ENCODE data around the gene TRAPPC14.

The TRAPPC14 gene

GRCh38 chr7:100124301-100125230, 34.0 kb downstream of the TRAPPC14 start:
- peak overlapping the region; percentile 98 for H3K4me3 Mint-ChIP-seq
- H3K27me3 Mint-ChIP-seq: no peaks in the 10 kb centered on the region
- H3K27ac Mint-ChIP-seq: peak overlapping the region; percentile 46
- no peaks in the 10 kb centered on the region for H3K9me3 Mint-ChIP-seq
- peaks cover 2% of the 10 kb centered on the region for H3K36me3 Mint-ChIP-seq
- peaks cover 37% of the 10 kb centered on the region for H3K4me1 Mint-ChIP-seq

GRCh38 chr7:100122568-100122967, 36.0 kb downstream of the TRAPPC14 start:
- Mint-ChIP-seq H3K4me3 (no peak overlapping the region), H3K36me3 (peaks cover 2% of the 10 kb centered on the region), H3K27me3 (no peaks in the 10 kb centered on the region), H3K9me3 (no peaks in the 10 kb centered on the region), H3K27ac (no peak overlapping the region), H3K4me1 (peaks cover 45% of the 10 kb centered on the region)

GRCh38 chr7:100122067-100122466, 36.5 kb downstream of the TRAPPC14 start:
- Mint-ChIP-seq H3K9me3 (no peaks in the 10 kb centered on the region), H3K27ac (no peak overlapping the region), H3K4me1 (peaks cover 45% of the 10 kb centered on the region), H3K36me3 (peaks cover 2% of the 10 kb centered on the region), H3K27me3 (no peaks in the 10 kb centered on the region), H3K4me3 (no peak overlapping the region)

GRCh38 chr7:100120733-100121036, 37.8 kb downstream of the TRAPPC14 start:
- H3K36me3 Mint-ChIP-seq: peaks cover 4% of the 10 kb centered on the region
- no peaks in the 10 kb centered on the region for H3K27me3 Mint-ChIP-seq
- H3K27ac Mint-ChIP-seq: peak overlapping the region; percentile 100
- H3K4me1 Mint-ChIP-seq: peaks cover 47% of the 10 kb centered on the region
- H3K4me3 Mint-ChIP-seq: peak overlapping the region; percentile 94
- no peaks in the 10 kb centered on the region for H3K9me3 Mint-ChIP-seq

- H3K9me3 Mint-ChIP-seq: no peaks in the 10 kb centered on the region
- peak overlapping the region; percentile 94 for H3K4me3 Mint-ChIP-seq
- peak overlapping the region; percentile 100 for H3K27ac Mint-ChIP-seq
- H3K4me1 Mint-ChIP-seq: peaks cover 41% of the 10 kb centered on the region
- H3K36me3 Mint-ChIP-seq: peaks cover 4% of the 10 kb centered on the region
- no peaks in the 10 kb centered on the region for H3K27me3 Mint-ChIP-seq
Measured at GRCh38 chr7:100119970-100120732, 38.4 kb downstream of the TRAPPC14 start.

- H3K4me1 Mint-ChIP-seq: peaks cover 33% of the 10 kb centered on the region
- H3K36me3 Mint-ChIP-seq: peaks cover 4% of the 10 kb centered on the region
- H3K27ac Mint-ChIP-seq: peak within 1 kb of the TSS; percentile 100
- H3K9me3 Mint-ChIP-seq: no peaks in the 10 kb centered on the region
- peak within 1 kb of the TSS; percentile 94 for H3K4me3 Mint-ChIP-seq
- no peaks in the 10 kb centered on the region for H3K27me3 Mint-ChIP-seq
Measured at GRCh38 chr7:100119072-100119969, 39.2 kb downstream of the TRAPPC14 start, which contains the start of the genes CNPY4 and TAF6. Gene CNPY4, plus strand, starts transcription at chr7:100119634. Its CDS starts 111 bp downstream, at chr7:100119745. Gene TAF6, minus strand, starts transcription at chr7:100119358. Its CDS starts 5,149 bp downstream, at chr7:100114209.

GRCh38 chr7:100118388-100119071, 40.0 kb downstream of the TRAPPC14 start:
- Mint-ChIP-seq H3K4me1 (peaks cover 30% of the 10 kb centered on the region), H3K36me3 (peaks cover 4% of the 10 kb centered on the region)

GRCh38 chr7:100115026-100115425, 43.5 kb downstream of the TRAPPC14 start:
- Mint-ChIP-seq H3K27me3 (no peaks in the 10 kb centered on the region), H3K9me3 (no peaks in the 10 kb centered on the region), H3K4me3 (no peak overlapping the region), H3K27ac (no peak overlapping the region), H3K36me3 (peaks cover 7% of the 10 kb centered on the region), H3K4me1 (peaks cover 18% of the 10 kb centered on the region)

More at GRCh38 chr7:100118388-100119071, 40.0 kb downstream of the TRAPPC14 start:
- no peaks in the 10 kb centered on the region for H3K9me3 Mint-ChIP-seq
- H3K27me3 Mint-ChIP-seq: no peaks in the 10 kb centered on the region
- H3K4me3 Mint-ChIP-seq: peak overlapping the region; percentile 94
- H3K27ac Mint-ChIP-seq: peak overlapping the region; percentile 100

- H3K27ac Mint-ChIP-seq: no peak overlapping the region
- H3K4me3 Mint-ChIP-seq: no peak overlapping the region
- H3K9me3 Mint-ChIP-seq: no peaks in the 10 kb centered on the region
- peaks cover 7% of the 10 kb centered on the region for H3K36me3 Mint-ChIP-seq
- H3K4me1 Mint-ChIP-seq: peaks cover 4% of the 10 kb centered on the region
- no peaks in the 10 kb centered on the region for H3K27me3 Mint-ChIP-seq
Measured at GRCh38 chr7:100111914-100112313, 46.6 kb downstream of the TRAPPC14 start.

- Mint-ChIP-seq H3K36me3 (peaks cover 6% of the 10 kb centered on the region), H3K4me1 (peaks cover 4% of the 10 kb centered on the region), H3K4me3 (no peak overlapping the region), H3K27ac (no peak overlapping the region), H3K27me3 (no peaks in the 10 kb centered on the region), H3K9me3 (no peaks in the 10 kb centered on the region)
Measured at GRCh38 chr7:100111156-100111555, 47.4 kb downstream of the TRAPPC14 start.

- Mint-ChIP-seq H3K4me1 (no peaks in the 10 kb centered on the region), H3K4me3 (no peak overlapping the region), H3K27me3 (no peaks in the 10 kb centered on the region), H3K36me3 (peaks cover 6% of the 10 kb centered on the region), H3K27ac (no peak overlapping the region), H3K9me3 (no peaks in the 10 kb centered on the region)
Measured at GRCh38 chr7:100109521-100110163, 48.9 kb downstream of the TRAPPC14 start.

GRCh38 chr7:100107890-100108289, 50.6 kb downstream of the TRAPPC14 start:
- H3K27me3 Mint-ChIP-seq: no peaks in the 10 kb centered on the region
- H3K27ac Mint-ChIP-seq: no peak overlapping the region
- peaks cover 5% of the 10 kb centered on the region for H3K4me1 Mint-ChIP-seq
- no peak overlapping the region for H3K4me3 Mint-ChIP-seq
- H3K36me3 Mint-ChIP-seq: peaks cover 6% of the 10 kb centered on the region
- no peaks in the 10 kb centered on the region for H3K9me3 Mint-ChIP-seq

GRCh38 chr7:100107125-100107737, 51.3 kb downstream of the TRAPPC14 start:
- H3K4me1 Mint-ChIP-seq: peaks cover 11% of the 10 kb centered on the region
- H3K27ac Mint-ChIP-seq: peak overlapping the region; percentile 41
- peaks cover 3% of the 10 kb centered on the region for H3K36me3 Mint-ChIP-seq
- no peaks in the 10 kb centered on the region for H3K27me3 Mint-ChIP-seq
- no peak overlapping the region for H3K4me3 Mint-ChIP-seq
- H3K9me3 Mint-ChIP-seq: no peaks in the 10 kb centered on the region

- Mint-ChIP-seq H3K9me3 (no peaks in the 10 kb centered on the region), H3K27ac (peak overlapping the region; percentile 41), H3K4me3 (no peak overlapping the region), H3K27me3 (no peaks in the 10 kb centered on the region), H3K4me1 (peaks cover 11% of the 10 kb centered on the region), H3K36me3 (peaks cover 3% of the 10 kb centered on the region)
Measured at GRCh38 chr7:100106633-100107032, 51.9 kb downstream of the TRAPPC14 start.
